ENCODE data around the gene AQP9.

The AQP9 gene

GRCh38 chr15:58138106-58138505 is at the start of gene AQP9:
Gene AQP9 (plus strand): TSS chr15:58138381. CDS start chr15:58138566, 185 bp downstream.
- no peak for TF ChIP-seq ARNTL (CRISPR knock-in tag; IDR thresholded peaks at IDR 0.05; ENCODE audit: borderline replicate concordance, low read depth)
- no peak for TF ChIP-seq ISL1 (CRISPR knock-in tag; IDR thresholded peaks at IDR 0.05)
- no peak for TF ChIP-seq BACH2 (CRISPR knock-in tag; IDR thresholded peaks at IDR 0.05; ENCODE audit: borderline replicate concordance)
- TF ChIP-seq ZNF70 (CRISPR knock-in tag; IDR thresholded peaks at IDR 0.05), result no peak
- TF ChIP-seq CSDC2 (CRISPR knock-in tag; IDR thresholded peaks at IDR 0.05), result no peak
- TF ChIP-seq SNAI2 (CRISPR knock-in tag; IDR thresholded peaks at IDR 0.05), result no peak
- no peak for ATAC-seq

GRCh38 chr15:58095415-58095814 is 42.8 kb upstream of the AQP9 start:
- TF ChIP-seq TSHZ2 (CRISPR knock-in tag; IDR thresholded peaks at IDR 0.05), result no peak
- no peak for TF ChIP-seq ZFP30 (CRISPR knock-in tag; IDR thresholded peaks at IDR 0.05)
- TF ChIP-seq ZFP3 (CRISPR knock-in tag; IDR thresholded peaks at IDR 0.05), result no peak
- no peak for TF ChIP-seq ZNF70 (CRISPR knock-in tag; IDR thresholded peaks at IDR 0.05)
- no peak for TF ChIP-seq SNAI2 (CRISPR knock-in tag; IDR thresholded peaks at IDR 0.05)
- TF ChIP-seq BACH2 (CRISPR knock-in tag; IDR thresholded peaks at IDR 0.05; ENCODE audit: borderline replicate concordance), result no peak
- no peak for TF ChIP-seq ZNF8 (CRISPR knock-in tag; IDR thresholded peaks at IDR 0.05)
- TF ChIP-seq RARB (CRISPR knock-in tag; IDR thresholded peaks at IDR 0.05), result no peak
- no peak for TF ChIP-seq CSRNP3 (CRISPR knock-in tag; IDR thresholded peaks at IDR 0.05)
- TF ChIP-seq POU6F1 (CRISPR knock-in tag; IDR thresholded peaks at IDR 0.05; ENCODE audit: borderline replicate concordance, low read depth), result no peak
- no peak for TF ChIP-seq ISL1 (CRISPR knock-in tag; IDR thresholded peaks at IDR 0.05)
- TF ChIP-seq PATZ1 (CRISPR knock-in tag; IDR thresholded peaks at IDR 0.05; ENCODE audit: borderline replicate concordance), result no peak
- no peak for TF ChIP-seq ESRRG (CRISPR knock-in tag; IDR thresholded peaks at IDR 0.05)
- TF ChIP-seq OSR1 (CRISPR knock-in tag; IDR thresholded peaks at IDR 0.05), result no peak
- TF ChIP-seq TCF4 (CRISPR knock-in tag; IDR thresholded peaks at IDR 0.05; ENCODE audit: borderline replicate concordance), result no peak
- TF ChIP-seq CREB5 (CRISPR knock-in tag; IDR thresholded peaks at IDR 0.05; ENCODE audit: low read depth), result no peak
- no peak for TF ChIP-seq ARNTL (CRISPR knock-in tag; IDR thresholded peaks at IDR 0.05; ENCODE audit: borderline replicate concordance, low read depth)
- TF ChIP-seq PPARA (CRISPR knock-in tag; IDR thresholded peaks at IDR 0.05; ENCODE audit: borderline replicate concordance), result no peak
- TF ChIP-seq CSDC2 (CRISPR knock-in tag; IDR thresholded peaks at IDR 0.05), result no peak
- ATAC-seq, result no peak

- no peak for ATAC-seq
- no peak for TF ChIP-seq CREB5 (CRISPR knock-in tag; IDR thresholded peaks at IDR 0.05; ENCODE audit: low read depth)
- no peak for TF ChIP-seq PATZ1 (CRISPR knock-in tag; IDR thresholded peaks at IDR 0.05; ENCODE audit: borderline replicate concordance)
- TF ChIP-seq ARNTL (CRISPR knock-in tag; IDR thresholded peaks at IDR 0.05; ENCODE audit: borderline replicate concordance, low read depth), result no peak
- TF ChIP-seq ZNF70 (CRISPR knock-in tag; IDR thresholded peaks at IDR 0.05), result no peak
- TF ChIP-seq TCF4 (CRISPR knock-in tag; IDR thresholded peaks at IDR 0.05; ENCODE audit: borderline replicate concordance), result no peak
- no peak for TF ChIP-seq TSHZ2 (CRISPR knock-in tag; IDR thresholded peaks at IDR 0.05)
- TF ChIP-seq ESRRG (CRISPR knock-in tag; IDR thresholded peaks at IDR 0.05), result no peak
- TF ChIP-seq ZC3H10 (CRISPR knock-in tag; IDR thresholded peaks at IDR 0.05), result no peak
- no peak for TF ChIP-seq ZNF8 (CRISPR knock-in tag; IDR thresholded peaks at IDR 0.05)
- no peak for TF ChIP-seq PPARA (CRISPR knock-in tag; IDR thresholded peaks at IDR 0.05; ENCODE audit: borderline replicate concordance)
- TF ChIP-seq CSDC2 (CRISPR knock-in tag; IDR thresholded peaks at IDR 0.05), result no peak
- no peak for TF ChIP-seq ZFP30 (CRISPR knock-in tag; IDR thresholded peaks at IDR 0.05)
- no peak for TF ChIP-seq ZFP3 (CRISPR knock-in tag; IDR thresholded peaks at IDR 0.05)
These were observed 41.6 kb upstream of the AQP9 start for GRCh38 chr15:58096529-58097084.
